ENCODE measurements around the gene WWOX. TPM values are rescaled to one million over a fixed set of nuclear protein-coding genes. Genes with fewer than 3 reads are reported as not detected.

Gene WWOX
- total and polyA plus RNA-seq, 2 donors (not counting 3 experiments of a cell fraction or from before 2014, with no cell fraction given): 6.2 to 12.5 TPM

- dilution Hi-C loops (cut with MboI; ENCODE audit: extremely low pct_ligation_motif_present, low sequenced_read_pairs) (no loop called here), intact Hi-C loops (cut with micrococcal nuclease) (no loop called here)
- BruUV-seq (replicated peaks): no TSS peak
- Histone ChIP-seq H3K36me3 (ENCODE audit: control insufficient read depth in 2 of 2, extremely low read depth in 1 of 2, insufficient read depth in 2 of 2, low read length in 2 of 2) (no peaks in the 10 kb centered on the region), H3K9ac (replicated peaks; ENCODE audit: extremely low read depth, insufficient read depth, low read length) (no peak overlapping the region), H3K4me1 (ENCODE audit: control insufficient read depth, extremely low read depth, insufficient read depth, low read length) (no peaks in the 10 kb centered on the region), H3K9me1 (replicated peaks; ENCODE audit: control insufficient read depth, extremely low read depth, insufficient read depth, low read length) (no peaks in the 10 kb centered on the region), H2AFZ (ENCODE audit: low read depth, low read length) (no peak overlapping the region), H3K4me3 (replicated peaks in 1 of 3; ENCODE audit: insufficient read depth in 1 of 3, low read depth in 1 of 3, low read length in 3 of 3) (no peak overlapping the region), H3K9me3 (replicated peaks; ENCODE audit: control insufficient read depth, insufficient read depth, low read length) (no peaks in the 10 kb centered on the region), H3K27ac (ENCODE audit: insufficient read depth, low read depth, low read length) (no peak overlapping the region), H3K4me2 (ENCODE audit: insufficient read depth, low read length) (no peak overlapping the region), H3K27me3 (ENCODE audit: control insufficient read depth in 2 of 2, insufficient read depth in 2 of 2, low read length in 2 of 2) (no peaks in the 10 kb centered on the region), H4K20me1 (replicated peaks; ENCODE audit: control insufficient read depth, extremely low read depth, insufficient read depth, low read length) (no peaks in the 10 kb centered on the region), H3K79me2 (ENCODE audit: control insufficient read depth, insufficient read depth, low read length) (no peaks in the 10 kb centered on the region)
- TF ChIP-seq EZH2 (IDR thresholded peaks at IDR 0.05; ENCODE audit: borderline replicate concordance, low read depth, low read length, severe bottlenecking) (no peak), GATA2 (IDR thresholded peaks at IDR 0.05; ENCODE audit: insufficient read depth, insufficient read length, low read depth, low read length) (no peak), MAX (IDR thresholded peaks at IDR 0.05; ENCODE audit: insufficient read depth, insufficient read length) (no peak), POLR2AphosphoS5 (IDR thresholded peaks at IDR 0.05; ENCODE audit: insufficient read depth, low read depth, low read length) (no peak), CTCF (IDR thresholded peaks at IDR 0.05; ENCODE audit: extremely low read depth in 1 of 2, insufficient read depth in 1 of 2, low read depth in 1 of 2, low read length in 2 of 2) (no peak)
- FAIRE-seq: no peak
- DNase-seq (ENCODE audit: low read depth, low spot score): no peak
- POLR2A ChIA-PET: no interaction called here
- CTCF ChIA-PET: no interaction called here
Observed at GRCh38 chr16:78931267-78931666, 831.8 kb downstream of the WWOX start.

- Histone ChIP-seq H4K20me1 (replicated peaks; ENCODE audit: control insufficient read depth, extremely low read depth, insufficient read depth, low read length) (no peaks in the 10 kb centered on the region), H3K4me1 (ENCODE audit: control insufficient read depth, extremely low read depth, insufficient read depth, low read length) (no peaks in the 10 kb centered on the region), H3K9me3 (replicated peaks; ENCODE audit: control insufficient read depth, insufficient read depth, low read length) (no peaks in the 10 kb centered on the region), H3K27ac (ENCODE audit: insufficient read depth, low read depth, low read length) (no peak overlapping the region), H3K9ac (replicated peaks; ENCODE audit: extremely low read depth, insufficient read depth, low read length) (no peak overlapping the region), H2AFZ (ENCODE audit: low read depth, low read length) (no peak overlapping the region), H3K4me2 (ENCODE audit: insufficient read depth, low read length) (no peak overlapping the region), H3K9me1 (replicated peaks; ENCODE audit: control insufficient read depth, extremely low read depth, insufficient read depth, low read length) (no peaks in the 10 kb centered on the region), H3K36me3 (ENCODE audit: control insufficient read depth in 2 of 2, extremely low read depth in 1 of 2, insufficient read depth in 2 of 2, low read length in 2 of 2) (no peaks in the 10 kb centered on the region), H3K4me3 (replicated peaks in 1 of 3; ENCODE audit: insufficient read depth in 1 of 3, low read depth in 1 of 3, low read length in 3 of 3) (no peak overlapping the region), H3K79me2 (ENCODE audit: control insufficient read depth, insufficient read depth, low read length) (no peaks in the 10 kb centered on the region), H3K27me3 (ENCODE audit: control insufficient read depth in 2 of 2, insufficient read depth in 2 of 2, low read length in 2 of 2) (no peaks in the 10 kb centered on the region)
- TF ChIP-seq MAX (IDR thresholded peaks at IDR 0.05; ENCODE audit: insufficient read depth, insufficient read length): no peak
- no peak for TF ChIP-seq MYC (IDR thresholded peaks at IDR 0.05; ENCODE audit: low read depth, low read length)
- no peak for TF ChIP-seq POLR2A (IDR thresholded peaks at IDR 0.05; ENCODE audit: low read depth, low read length)
- TF ChIP-seq EZH2 (IDR thresholded peaks at IDR 0.05; ENCODE audit: borderline replicate concordance, low read depth, low read length, severe bottlenecking): no peak
- no peak for TF ChIP-seq CTCF (IDR thresholded peaks at IDR 0.05; ENCODE audit: extremely low read depth in 1 of 2, insufficient read depth in 1 of 2, low read depth in 1 of 2, low read length in 2 of 2)
- no peak for TF ChIP-seq FOS (IDR thresholded peaks at IDR 0.05; ENCODE audit: borderline replicate concordance, insufficient read depth, low read length)
- TF ChIP-seq JUN (IDR thresholded peaks at IDR 0.05; ENCODE audit: borderline replicate concordance, insufficient read depth, insufficient read length, low read depth): no peak
- dilution Hi-C loops (cut with MboI; ENCODE audit: extremely low pct_ligation_motif_present, low sequenced_read_pairs): no loop called here
- DNase-seq (ENCODE audit: low read depth, low spot score): no peak
- ChIA-PET CTCF (no interaction called here), POLR2A (no interaction called here)
- BruUV-seq (replicated peaks): no TSS peak
- no peak for FAIRE-seq
- intact Hi-C loops (cut with micrococcal nuclease): no loop called here
Observed at GRCh38 chr16:78931678-78932077, 832.2 kb downstream of the WWOX start.
